HL-60 (cell line): ENCODE measurements around the gene EGFR.

Source experiments
- DNase-seq, 2 experiments: peaks; one replicate each; pipeline ENCODE4 v3.0.0-alpha.2; 2010 to 2020; ENCODE audit warnings: low read depth in 1 of 2, low spot score in 1 of 2
- H3K27ac ChIP-seq: fragments of 250-450 bp; sonication (Bioruptor Pico); replicated peaks from 2 replicates; pipeline ENCODE4 v1.5.1; 2020; ENCODE audit warnings: mild to moderate bottlenecking, moderate library complexity
- H3K27me3 ChIP-seq: fragments of 250-450 bp; sonication (Bioruptor Pico); 2 replicates; pipeline ENCODE4 v1.5.1; 2021; ENCODE audit warnings: mild to moderate bottlenecking, moderate library complexity; ENCODE audit not compliant: insufficient read depth, poor library complexity, severe bottlenecking
- H3K4me3 ChIP-seq: replicated peaks from 2 replicates; pipeline ENCODE4 v1.5.1; 2011; ENCODE audit warnings: mild to moderate bottlenecking, control low read depth, low read length; ENCODE audit not compliant: insufficient read depth
- CTCF ChIP-seq: IDR thresholded peaks from one replicate; pipeline ENCODE4 v1.5.1; 2011; ENCODE audit warnings: low read length, control low read depth, inconsistent platforms; ENCODE audit not compliant: insufficient read depth
- GABPA ChIP-seq: IDR thresholded peaks from 2 replicates; pipeline ENCODE4 v1.6.1; 2012; ENCODE audit warnings: low read depth
- POLR2AphosphoS5 ChIP-seq: IDR thresholded peaks from 2 replicates; pipeline ENCODE4 v1.6.1; 2012; ENCODE audit warnings: low read depth
- REST ChIP-seq: IDR thresholded peaks from 2 replicates; pipeline ENCODE4 v1.6.1; 2012; ENCODE audit warnings: low read depth; ENCODE audit not compliant: insufficient replicate concordance
- SPI1 ChIP-seq: IDR thresholded peaks from 2 replicates; pipeline ENCODE4 v1.6.1; 2012; ENCODE audit warnings: low read depth, mild to moderate bottlenecking, borderline replicate concordance

The EGFR gene

GRCh38 chr7:55087521-55087961 is 68.7 kb downstream of the EGFR start:
- no peak for DNase-seq
- Histone ChIP-seq H3K4me3 (no peak overlapping the region), H3K27me3 (no peaks in the 10 kb centered on the region), H3K27ac (no peak overlapping the region)
- TF ChIP-seq GABPA (no peak), POLR2AphosphoS5 (no peak), REST (no peak), CTCF (no peak), SPI1 (no peak)

DNA sequence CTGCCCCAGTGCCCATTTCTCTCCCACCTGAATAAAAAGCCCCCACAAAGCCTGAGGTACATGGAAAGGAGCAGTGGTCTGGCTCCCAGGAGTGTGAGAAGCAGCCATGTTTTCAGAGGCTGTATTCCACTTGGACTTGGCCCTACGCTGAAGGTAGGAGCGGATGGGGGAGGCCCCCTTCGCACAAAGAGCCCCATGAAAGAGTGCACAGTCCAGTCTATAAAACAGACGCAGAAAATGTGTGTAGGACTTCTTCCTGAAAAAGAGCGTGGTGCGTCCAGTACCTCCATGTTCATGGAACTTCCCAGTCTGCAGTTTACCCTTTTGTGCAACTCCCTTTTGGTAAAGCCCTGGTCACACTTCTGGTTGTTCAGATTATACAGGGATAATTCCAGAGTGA is 69.3 kb downstream of the EGFR start:
- Histone ChIP-seq H3K4me3 (no peak overlapping the region), H3K27ac (no peak overlapping the region), H3K27me3 (no peaks in the 10 kb centered on the region)
- TF ChIP-seq CTCF (no peak), GABPA (no peak), SPI1 (no peak), POLR2AphosphoS5 (no peak), REST (no peak)
- no peak for DNase-seq

DNA sequence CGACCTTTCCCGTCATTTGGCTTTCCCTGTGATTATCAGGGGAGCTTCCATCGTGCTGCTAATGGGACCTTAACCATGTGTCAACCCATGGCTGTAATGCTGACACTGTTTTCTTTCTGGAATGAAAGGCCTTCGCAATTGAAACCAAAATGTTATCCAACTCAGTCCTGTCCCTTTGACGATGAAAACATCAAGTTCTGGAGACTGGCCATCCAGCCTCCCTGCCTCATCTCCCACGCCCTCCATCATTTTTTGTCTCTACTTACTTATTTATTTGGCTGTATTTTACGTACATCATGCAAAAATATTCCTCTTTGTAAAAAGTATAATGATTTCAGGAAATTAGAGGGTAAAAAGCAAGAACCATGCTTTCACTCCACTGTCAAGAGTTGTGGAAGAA is 69.8 kb downstream of the EGFR start:
- H3K4me3 ChIP-seq = no peak overlapping the region
- H3K27ac ChIP-seq = no peak overlapping the region
- no peak for TF ChIP-seq SPI1
- no peak for TF ChIP-seq GABPA
- TF ChIP-seq POLR2AphosphoS5 = no peak
- no peak for TF ChIP-seq CTCF
- no peak for TF ChIP-seq REST
- no peak for DNase-seq
- H3K27me3 ChIP-seq = no peaks in the 10 kb centered on the region
